Fibroblast of mammary gland (primary cell): ENCODE data around the gene SUGCT.

Experiments used
- DNase-seq: peaks from one replicate; pipeline ENCODE4 v3.0.0-alpha.2; 2010; ENCODE audit warnings: low read depth
- H3K4me3 ChIP-seq: 2 replicates; pipeline ENCODE4 v1.5.1; 2011; ENCODE audit warnings: low read depth, mild to moderate bottlenecking, low read length, moderate library complexity; ENCODE audit not compliant: control insufficient read depth
- CTCF ChIP-seq: conservative IDR thresholded peaks from 2 replicates; pipeline ENCODE4 v1.5.1; 2011; ENCODE audit warnings: low read depth, low read length, inconsistent platforms; ENCODE audit not compliant: control insufficient read depth, insufficient read depth

Gene SUGCT

DNA sequence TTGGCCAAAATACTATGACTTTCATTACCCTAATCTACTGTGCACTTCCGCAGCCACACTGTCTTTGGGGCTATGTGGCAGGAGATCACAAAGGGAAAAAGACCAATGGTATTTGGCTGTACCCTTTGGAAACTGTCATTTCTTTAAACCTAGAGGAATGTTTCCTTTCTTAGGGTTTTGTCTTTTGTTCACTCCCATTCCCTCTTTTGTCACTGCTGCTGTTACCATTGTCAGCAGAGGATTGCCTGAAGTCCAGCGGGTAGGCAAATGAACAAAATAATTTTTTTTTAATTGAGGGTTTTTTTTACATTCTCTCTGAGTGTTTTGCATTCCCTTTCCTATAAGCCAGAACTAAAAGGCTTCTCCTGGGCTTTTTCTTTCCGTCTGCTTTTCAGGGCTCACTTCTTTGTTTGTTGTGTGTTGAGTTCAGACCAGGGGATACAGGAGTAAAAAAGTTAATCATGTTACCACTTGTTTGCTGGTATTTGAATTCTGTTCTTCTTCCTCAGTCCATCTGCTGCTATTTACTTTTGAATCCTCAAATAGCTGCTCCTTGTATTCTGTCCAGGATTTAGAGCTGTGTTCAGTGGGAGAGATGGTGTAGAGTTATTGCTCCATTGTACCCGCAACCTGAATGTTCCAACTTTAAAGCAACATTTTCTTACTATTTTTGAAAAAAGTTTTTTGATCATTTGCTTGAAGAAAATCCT lies 374.6 kb downstream of the SUGCT start:
- no peak overlapping the region for H3K4me3 ChIP-seq
- DNase-seq: no peak
- TF ChIP-seq CTCF: no peak

- peak; percentile 56 for DNase-seq
- no peak for TF ChIP-seq CTCF
These were observed 381.6 kb downstream of the SUGCT start for GRCh38 chr7:40516376-40516775.

DNA sequence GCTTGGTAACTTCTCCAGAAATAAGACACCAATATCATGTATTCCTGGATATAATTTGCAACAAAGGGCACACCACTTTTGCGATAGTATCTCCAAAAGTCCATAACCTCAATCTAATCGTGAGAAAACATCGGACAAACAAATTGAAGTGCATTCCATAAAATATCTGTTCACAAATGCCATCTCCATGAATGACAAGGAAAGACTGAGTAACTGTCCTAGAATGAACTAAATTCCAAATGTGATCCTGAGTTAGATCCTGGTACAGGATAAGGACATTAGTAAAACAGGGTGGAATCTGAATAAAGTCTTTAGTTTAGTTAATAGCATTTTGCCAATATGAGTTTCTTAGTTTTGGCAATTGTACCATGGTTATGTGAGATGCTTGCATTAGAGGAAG lies 384.2 kb downstream of the SUGCT start:
- no peak overlapping the region for H3K4me3 ChIP-seq
- DNase-seq: no peak
- TF ChIP-seq CTCF: no peak

More at GRCh38 chr7:40516376-40516775, 381.6 kb downstream of the SUGCT start:
- H3K4me3 ChIP-seq: no peak overlapping the region

DNA sequence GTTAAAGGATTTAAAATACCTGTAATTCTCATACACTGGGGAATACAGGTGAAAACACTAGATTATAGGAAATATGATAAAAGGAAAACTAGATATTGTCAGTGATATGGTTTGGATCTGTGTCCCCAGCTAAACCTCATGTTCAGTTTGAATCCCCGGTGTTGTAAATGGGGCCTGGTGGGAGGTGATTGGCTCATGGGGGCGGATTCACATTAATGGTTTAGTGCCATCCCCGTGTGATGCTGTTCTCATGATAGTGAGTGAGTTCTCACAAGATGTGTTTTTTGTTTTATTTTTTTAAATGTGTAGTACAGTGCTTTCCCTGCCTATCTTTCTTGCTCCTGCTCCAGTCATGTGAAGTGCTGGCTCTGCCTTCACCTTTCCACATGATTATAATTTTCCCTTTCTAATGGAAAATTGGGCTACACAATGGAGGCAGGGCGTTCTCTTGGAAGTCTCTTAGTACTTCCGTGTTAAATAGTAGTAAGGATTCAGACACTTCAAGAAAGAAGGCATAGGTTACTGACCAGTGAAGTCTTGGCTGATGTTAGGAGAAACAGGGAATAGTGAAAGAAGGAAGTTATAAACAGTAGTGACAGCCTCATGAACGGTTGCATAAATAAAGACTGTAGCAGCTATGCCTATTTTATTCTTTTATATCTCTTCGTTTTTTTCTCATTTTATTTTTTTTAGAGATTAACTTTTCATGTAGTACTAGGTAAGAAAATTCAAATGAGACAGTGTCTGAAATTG lies 386.4 kb downstream of the SUGCT start:
- no peak overlapping the region for H3K4me3 ChIP-seq
- no peak for DNase-seq
- no peak for TF ChIP-seq CTCF

DNA sequence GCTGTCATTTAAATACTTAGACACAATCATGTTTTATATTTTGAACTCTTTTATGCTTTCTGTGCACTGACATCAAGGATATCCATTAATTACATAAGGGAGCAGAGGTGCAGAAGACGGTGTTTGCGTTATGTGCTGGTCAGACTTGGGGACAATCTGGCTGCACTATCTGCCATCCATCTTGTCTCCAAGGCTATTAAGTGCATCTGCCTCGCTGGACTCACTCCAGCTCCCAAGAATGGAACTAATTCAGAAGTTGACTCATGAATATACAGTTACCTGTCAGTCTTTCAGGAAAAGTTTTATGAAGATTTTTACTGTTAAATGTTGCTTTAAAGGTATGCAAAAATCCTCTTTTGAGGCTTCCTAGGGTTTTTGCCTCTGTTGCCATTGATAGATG lies 391.0 kb downstream of the SUGCT start:
- no peak for DNase-seq
- no peak for TF ChIP-seq CTCF
- H3K4me3 ChIP-seq: no peak overlapping the region

DNA sequence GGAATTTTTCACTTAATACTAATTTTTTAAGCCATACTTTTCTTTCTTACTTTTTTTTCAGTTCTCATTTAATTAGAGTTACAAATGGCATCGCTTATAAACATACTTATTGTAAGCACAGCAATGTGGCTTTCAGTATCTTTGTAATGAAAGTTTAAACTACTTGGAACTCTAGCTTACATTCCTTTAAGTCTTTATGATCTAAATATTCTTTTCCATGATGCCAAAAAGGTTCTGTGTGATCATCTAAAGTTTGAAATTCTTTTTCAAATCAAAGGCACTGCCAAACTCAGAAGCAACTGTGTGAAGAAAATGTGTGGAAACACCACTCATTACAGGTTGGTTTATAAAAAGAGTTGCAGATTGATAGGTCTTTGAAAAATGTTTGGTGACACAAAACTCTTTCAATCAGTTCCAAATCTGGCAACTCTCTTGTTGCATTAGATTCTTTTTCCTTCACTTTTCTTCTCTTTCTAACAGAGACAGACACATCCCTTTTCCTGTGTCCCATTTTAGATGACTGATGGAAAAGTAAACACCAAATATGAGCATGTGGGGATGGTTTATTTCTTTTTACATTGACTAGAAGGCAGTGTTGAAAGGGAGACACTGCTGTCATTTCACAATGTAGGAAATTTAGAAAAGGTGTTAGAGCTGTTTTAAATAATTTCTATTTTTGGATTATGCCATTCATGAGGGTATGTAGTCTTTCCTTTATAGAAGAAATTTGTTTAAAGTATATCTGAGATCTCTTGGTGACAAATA lies 392.3 kb downstream of the SUGCT start:
- H3K4me3 ChIP-seq: no peak overlapping the region
- no peak for DNase-seq
- no peak for TF ChIP-seq CTCF
